NCI-H2107 (cell line): ENCODE results near the gene KLK6.

Experiments
- DNase-seq: peaks from one replicate; lab custom pipeline; 2025; lab: John Stamatoyannopoulos, UW

KLK6 gene

DNA sequence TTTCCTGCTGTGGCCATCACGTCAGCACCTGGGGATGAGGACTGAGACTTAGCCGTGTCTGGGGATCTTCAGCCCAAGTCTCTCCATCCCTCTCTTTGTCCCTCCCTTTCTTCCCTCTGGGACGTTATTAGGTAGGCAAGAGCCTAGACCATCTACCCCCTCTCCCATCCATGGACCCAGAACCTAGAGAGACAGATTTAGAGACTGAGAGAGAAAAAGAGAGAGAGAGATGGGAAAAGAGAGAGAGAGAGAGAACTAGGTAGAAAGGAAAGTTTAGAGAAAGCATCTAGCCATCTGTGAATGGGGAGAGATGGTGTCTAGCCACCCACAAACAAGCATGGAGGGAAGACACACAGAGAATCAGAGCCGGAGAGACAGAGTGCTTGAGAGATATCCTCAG lies 58.7 kb downstream of the KLK6 start:
- DNase-seq = no peak

DNA sequence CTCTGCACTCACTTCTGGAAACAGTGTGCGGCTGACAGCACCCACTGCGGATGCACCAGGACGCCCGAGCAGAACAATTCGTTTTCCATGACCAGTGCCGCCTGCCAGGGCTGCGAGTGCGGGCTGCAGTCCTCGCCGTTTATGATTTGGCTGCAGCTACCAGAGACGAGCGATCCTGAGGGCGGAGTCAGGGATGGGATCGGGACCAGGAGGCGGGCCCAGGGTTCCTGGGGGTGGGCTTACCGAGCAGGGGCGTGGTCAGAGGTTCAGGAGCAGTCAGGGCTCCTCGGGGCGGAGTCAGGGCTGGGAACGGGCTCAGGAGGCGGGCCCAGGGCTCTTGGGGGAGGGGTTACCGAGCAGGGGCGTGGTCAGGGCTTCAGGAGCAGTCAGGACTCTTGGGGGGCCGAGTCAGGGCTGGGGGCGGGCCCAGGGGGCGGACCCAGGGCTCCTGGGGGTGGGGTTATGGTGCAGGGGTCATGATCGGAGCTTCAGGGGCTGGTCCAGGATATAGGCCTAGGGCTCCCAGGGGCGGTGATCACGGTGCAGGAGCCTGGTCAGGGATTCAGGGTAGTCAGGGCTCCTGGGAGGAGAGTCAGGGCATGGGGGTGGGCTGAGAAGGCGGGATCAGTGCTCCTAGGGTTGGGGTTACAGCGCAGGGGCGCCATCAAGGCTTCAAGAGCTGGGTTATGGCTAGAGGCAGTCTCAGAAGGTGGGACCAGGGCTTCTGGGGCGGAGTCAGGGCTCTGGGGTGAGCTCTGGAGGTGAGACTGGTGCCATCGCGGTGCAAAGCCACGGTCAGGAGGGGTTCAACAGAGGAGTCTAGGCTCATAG lies 59.9 kb downstream of the KLK6 start:
- no peak for DNase-seq
